Measurements from ENCODE around the gene PLSCR1.
"Not testable (repeated sequence)": the region's sequence is repeated elsewhere in the genome, so short reads cannot be mapped to it uniquely, and the experiment has no call there.

DNA sequence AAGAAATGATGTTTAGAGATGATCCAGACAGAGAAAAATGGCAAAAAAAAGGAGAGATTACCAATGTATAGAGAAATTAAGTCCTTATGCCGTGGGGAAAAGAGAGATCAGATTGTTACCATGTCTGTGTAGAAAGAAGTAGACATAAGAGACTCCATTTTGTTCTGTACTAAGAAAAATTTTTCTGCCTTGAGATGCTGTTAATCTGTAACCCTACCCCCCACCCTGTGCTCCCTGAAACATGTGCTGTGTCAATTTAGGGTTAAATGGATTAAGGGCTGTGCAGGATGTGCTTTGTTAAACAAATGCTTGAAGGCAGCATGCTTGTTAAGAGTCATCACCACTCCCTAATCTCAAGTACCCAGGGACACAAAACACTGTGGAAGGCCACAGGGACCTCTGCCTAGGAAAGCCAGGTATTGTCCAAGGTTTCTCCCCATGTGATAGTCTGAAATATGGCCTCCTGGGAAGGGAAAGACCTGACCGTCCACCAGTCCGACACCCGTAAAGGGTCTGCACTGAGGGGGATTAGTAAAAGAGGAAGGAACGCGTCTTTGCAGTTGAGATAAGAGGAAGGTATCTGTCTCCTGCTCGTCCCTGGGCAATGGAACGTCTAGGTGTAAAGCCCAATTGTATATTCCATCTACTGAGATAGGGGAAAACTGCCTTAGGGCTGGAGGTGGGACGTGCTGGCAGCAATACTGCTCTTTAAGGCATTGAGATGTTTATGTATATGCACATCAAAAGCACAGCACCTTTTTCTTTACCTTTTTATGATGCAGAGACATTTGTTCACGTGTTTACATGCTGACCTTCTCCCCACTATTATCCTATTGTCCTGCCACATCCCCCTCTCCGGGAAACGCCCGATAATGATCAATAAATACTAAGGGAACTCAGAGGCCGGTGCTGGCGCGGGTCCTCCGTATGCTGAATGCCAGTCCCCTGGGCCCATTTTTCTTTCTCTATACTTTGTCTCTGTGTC, 21.9 kb downstream of the PLSCR1 start:
- TF ChIP-seq, protein P1, sequence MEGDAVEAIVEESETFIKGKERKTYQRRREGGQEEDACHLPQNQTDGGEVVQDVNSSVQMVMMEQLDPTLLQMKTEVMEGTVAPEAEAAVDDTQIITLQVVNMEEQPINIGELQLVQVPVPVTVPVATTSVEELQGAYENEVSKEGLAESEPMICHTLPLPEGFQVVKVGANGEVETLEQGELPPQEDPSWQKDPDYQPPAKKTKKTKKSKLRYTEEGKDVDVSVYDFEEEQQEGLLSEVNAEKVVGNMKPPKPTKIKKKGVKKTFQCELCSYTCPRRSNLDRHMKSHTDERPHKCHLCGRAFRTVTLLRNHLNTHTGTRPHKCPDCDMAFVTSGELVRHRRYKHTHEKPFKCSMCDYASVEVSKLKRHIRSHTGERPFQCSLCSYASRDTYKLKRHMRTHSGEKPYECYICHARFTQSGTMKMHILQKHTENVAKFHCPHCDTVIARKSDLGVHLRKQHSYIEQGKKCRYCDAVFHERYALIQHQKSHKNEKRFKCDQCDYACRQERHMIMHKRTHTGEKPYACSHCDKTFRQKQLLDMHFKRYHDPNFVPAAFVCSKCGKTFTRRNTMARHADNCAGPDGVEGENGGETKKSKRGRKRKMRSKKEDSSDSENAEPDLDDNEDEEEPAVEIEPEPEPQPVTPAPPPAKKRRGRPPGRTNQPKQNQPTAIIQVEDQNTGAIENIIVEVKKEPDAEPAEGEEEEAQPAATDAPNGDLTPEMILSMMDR (IDR thresholded peaks at IDR 0.05) = not testable (repeated sequence)
- TF ChIP-seq POLR2A (IDR thresholded peaks at IDR 0.05) = not testable (repeated sequence)

Data from prostate gland (tissue), 2 donors.